Activated CD4-positive, alpha-beta T cell treated with anti-CD3 and anti-CD28 coated beads for 36 hours (primary cell): Measurements from ENCODE around the gene ZDHHC18. TPM values are rescaled to one million over a fixed set of nuclear protein-coding genes. Genes with fewer than 3 reads are reported as not detected.

Source experiments
- ATAC-seq: fragments of 200-7000 bp; cut with Tn5 transposase; one replicate; pipeline ENCODE4 v1.10.0; 2021; ENCODE audit warnings: mild to moderate bottlenecking, moderate library complexity
- CTCF ChIA-PET: fragments of 350-600 bp; sonication (Branson Sonifier 250); formaldehyde crosslinking; loops from one replicate; lab custom pipeline; 2021; ENCODE audit warnings: antibody characterized with exemption; lab: Charles Lee
- POLR2A ChIA-PET: fragments of 350-600 bp; sonication (Branson Sonifier 250); formaldehyde crosslinking; loops from one replicate; lab custom pipeline; 2021; ENCODE audit warnings: antibody characterized with exemption, inconsistent platforms; lab: Charles Lee
- DNase-seq: peaks from one replicate; pipeline ENCODE4 v3.0.0-alpha.2; 2020
- H3K27ac Mint-ChIP-seq: one replicate; pipeline ENCODE4 v1.8.0; 2021; ENCODE audit warnings: mixed read lengths
- H3K27me3 Mint-ChIP-seq: one replicate; pipeline ENCODE4 v1.8.0; 2021; ENCODE audit warnings: mixed read lengths
- H3K36me3 Mint-ChIP-seq: one replicate; pipeline ENCODE4 v1.8.0; 2021; ENCODE audit warnings: low read depth, mixed read lengths
- H3K4me1 Mint-ChIP-seq: one replicate; pipeline ENCODE4 v1.8.0; 2021; ENCODE audit warnings: mixed read lengths
- H3K4me3 Mint-ChIP-seq: one replicate; pipeline ENCODE4 v1.8.0; 2021; ENCODE audit warnings: mild to moderate bottlenecking, moderate library complexity, mixed read lengths
- H3K9me3 Mint-ChIP-seq: one replicate; pipeline ENCODE4 v1.8.0; 2021; ENCODE audit warnings: low read depth, mixed read lengths
- intact Hi-C, 2 experiments: fragments of 100-400 bp; cut with DNase I in 1 of 2; cut with micrococcal nuclease in 1 of 2; formaldehyde crosslinking; loops; one replicate each; pipeline versions ENCODE4 v1.14.2 to v1.15.1; 2022 to 2024; cut with DNase I, micrococcal nuclease
- total RNA-seq, 2 experiments: library from RNA; stranded (reverse); gene quantifications; one replicate each; pipeline ENCODE4 v1.2.3, GENCODE V29; 2021

ZDHHC18 gene
- total RNA-seq, 2 experiments from 2014 or later: 51.6 to 66.0 TPM

DNA sequence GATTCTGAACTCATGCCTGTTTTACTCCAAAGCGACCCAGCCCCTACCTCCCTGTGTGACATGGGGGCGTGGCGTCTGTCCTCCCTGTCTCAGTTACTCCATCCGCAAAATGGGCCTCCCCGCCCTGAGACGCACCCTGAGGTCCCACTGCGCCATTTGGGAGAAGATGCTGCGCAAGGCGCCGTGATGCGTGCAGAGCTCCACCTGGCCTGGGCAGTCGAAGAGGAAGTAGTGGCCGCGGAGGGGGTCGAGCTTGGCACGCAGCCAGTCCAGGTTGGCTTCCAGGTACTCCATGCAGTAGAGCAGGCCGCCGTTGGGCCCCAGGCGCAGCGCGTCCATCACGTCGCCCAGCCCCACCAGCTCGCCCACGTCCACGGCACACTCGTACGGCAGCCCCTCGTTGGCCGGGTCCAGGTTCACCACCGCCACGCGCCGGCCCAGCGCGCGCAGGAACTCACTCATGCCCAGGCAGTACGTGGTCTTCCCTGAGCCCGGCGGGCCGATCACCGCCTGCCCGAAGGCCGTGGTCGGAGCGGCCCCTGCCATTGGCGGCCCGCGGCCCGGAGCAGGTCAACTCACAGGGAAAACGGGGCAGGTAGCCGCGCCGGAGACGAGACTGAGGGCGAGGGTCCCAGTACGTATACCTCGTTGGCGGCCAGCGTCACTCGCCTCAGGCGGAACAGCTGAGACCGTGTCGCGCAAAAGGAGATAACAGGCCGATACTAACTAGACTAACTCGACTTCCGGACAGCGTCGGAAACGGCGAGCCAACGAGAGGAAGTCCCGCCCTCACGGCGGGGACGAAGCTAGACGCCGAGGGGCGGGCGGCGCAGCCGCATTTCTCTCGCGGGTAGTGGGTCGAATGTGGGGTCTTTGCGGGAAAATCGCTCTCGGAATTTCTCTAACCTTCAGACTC, 63.3 kb downstream of the ZDHHC18 start, which contains the start of gene GPN2:
Gene GPN2 (minus strand): TSS at position 733 of the 916 bp plus-strand sequence. CDS start 187 bp downstream, at position 546.
- intact Hi-C loops: loop anchor here (1.0 to 2.0 kb wide), 5 partner anchors 10 to 265 kb away; partner anchors contain the start of genes GPATCH3 (in 2 of the 2), NUDC (in 2 of the 2) and SLC9A1 (in 1 of the 2)
- ChIA-PET POLR2A (interaction anchor here (0.5 to 2.6 kb wide), 14 partner anchors 10 to 1358 kb away, joined by 3 to 20 read pairs (median 4); partner anchors contain the start of genes DHDDS, GPATCH3 and NUDC), CTCF (interaction anchor here (0.6 to 2.4 kb wide), 13 partner anchors 8 to 305 kb away, joined by 3 to 20 read pairs (median 3); partner anchors contain the start of gene GPATCH3)
- Mint-ChIP-seq H3K27ac (peak within 1 kb of the TSS; percentile 91), H3K27me3 (no peaks in the 10 kb centered on the region), H3K36me3 (peaks cover 44% of the 10 kb centered on the region), H3K4me3 (peak within 1 kb of the TSS; percentile 92), H3K4me1 (peaks cover 22% of the 10 kb centered on the region), H3K9me3 (no peaks in the 10 kb centered on the region)
- ATAC-seq (peak; percentile 97), DNase-seq (peak; percentile 86)

DNA sequence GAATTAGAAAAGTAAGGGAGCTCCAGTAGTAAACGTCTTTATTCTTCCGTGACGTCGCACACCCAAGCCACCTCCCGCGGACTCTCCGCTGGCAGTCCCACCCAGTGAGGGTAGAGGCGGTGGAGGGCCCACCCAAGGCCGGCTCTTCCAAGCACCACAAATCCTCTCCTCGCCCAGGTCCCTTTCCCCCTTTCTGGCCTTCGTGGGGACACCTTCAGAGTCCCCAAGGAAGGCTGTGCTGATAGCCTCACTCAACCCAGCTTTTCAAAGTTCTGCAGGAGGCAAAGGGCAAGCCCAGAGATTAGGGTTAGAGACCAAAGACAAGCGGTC, 63.9 kb downstream of the ZDHHC18 start:
- Mint-ChIP-seq H3K27me3 (no peaks in the 10 kb centered on the region), H3K9me3 (no peaks in the 10 kb centered on the region), H3K4me3 (peak overlapping the region; percentile 92), H3K27ac (peak overlapping the region; percentile 91), H3K4me1 (peaks cover 22% of the 10 kb centered on the region), H3K36me3 (peaks cover 39% of the 10 kb centered on the region)
- no peak for DNase-seq
- intact Hi-C loops: loop anchor here (1.0 to 2.0 kb wide), 5 partner anchors 10 to 265 kb away; partner anchors contain the start of genes GPATCH3 (in 2 of the 2), NUDC (in 2 of the 2) and SLC9A1 (in 1 of the 2)
- CTCF ChIA-PET: interaction anchor here (0.6 to 2.4 kb wide), 11 partner anchors 8 to 306 kb away, joined by 3 to 20 read pairs (median 3); partner anchors contain the start of gene GPATCH3
- POLR2A ChIA-PET: interaction anchor here (0.5 to 2.6 kb wide), 14 partner anchors 10 to 1934 kb away, joined by 3 to 20 read pairs (median 4); partner anchors contain the start of genes DHDDS, GPATCH3 and NUDC
- ATAC-seq: peak; percentile 20

DNA sequence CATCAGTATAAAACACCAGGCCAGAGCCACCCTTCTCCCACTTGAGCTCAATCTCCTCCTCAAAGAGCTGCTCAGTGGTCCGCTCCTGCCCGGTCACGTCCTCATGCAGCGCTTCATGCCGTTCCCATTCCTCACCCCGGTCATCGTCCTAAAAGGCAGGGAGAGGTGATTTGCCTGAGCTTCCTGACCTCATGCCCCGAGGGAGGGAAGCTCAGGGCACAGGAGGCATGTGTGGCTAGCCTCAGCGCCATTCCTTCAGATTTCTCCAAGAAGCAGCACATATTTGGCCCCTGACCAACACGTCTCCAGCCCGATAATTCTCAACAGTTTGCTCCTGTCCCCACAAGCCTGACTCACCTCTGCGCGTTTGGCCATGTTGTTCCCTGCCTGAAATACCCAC, 67.8 kb downstream of the ZDHHC18 start:
- ChIA-PET CTCF (interaction anchor here (0.5 to 1.4 kb wide), 4 partner anchors 15 to 267 kb away, joined by 3 read pairs; partner anchors contain the start of gene SFN), POLR2A (no interaction called here)
- ATAC-seq (no peak), DNase-seq (no peak)
- peaks cover 23% of the 10 kb centered on the region for H3K36me3 Mint-ChIP-seq
- H3K4me3 Mint-ChIP-seq: no peak overlapping the region
- no peak overlapping the region for H3K27ac Mint-ChIP-seq
- peaks cover 13% of the 10 kb centered on the region for H3K4me1 Mint-ChIP-seq
- H3K9me3 Mint-ChIP-seq: no peaks in the 10 kb centered on the region
- no peaks in the 10 kb centered on the region for H3K27me3 Mint-ChIP-seq
- intact Hi-C loops: no loop called here

DNA sequence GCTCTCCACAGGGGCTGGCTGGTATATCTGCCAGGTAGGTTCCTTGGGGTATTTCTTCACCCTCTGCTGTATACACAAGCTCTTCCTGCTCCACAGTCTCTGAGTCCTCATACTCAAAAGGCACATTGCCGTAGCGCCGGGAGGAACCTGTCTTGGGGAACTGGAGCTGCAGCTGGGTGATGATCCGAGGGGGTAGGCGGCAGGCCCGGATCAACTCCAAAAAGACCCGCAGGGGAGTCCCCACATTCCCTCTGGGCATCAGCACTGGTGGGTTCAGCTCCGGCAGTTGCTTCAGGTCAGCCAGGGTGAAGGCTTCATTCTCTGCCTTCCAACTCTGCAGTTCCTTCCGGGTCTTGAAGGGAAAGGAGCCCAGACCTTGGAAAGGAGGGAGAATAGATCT, 70.9 kb downstream of the ZDHHC18 start:
- H3K9me3 Mint-ChIP-seq: no peaks in the 10 kb centered on the region
- DNase-seq (no peak), ATAC-seq (no peak)
- ChIA-PET POLR2A (interaction anchor here (0.6 to 0.7 kb wide), 3 partner anchors 204 to 478 kb away, joined by 3 to 6 read pairs (median 5); no protein-coding TSS in a partner anchor), CTCF (interaction anchor here (0.7 to 1.5 kb wide), 3 partner anchors 7 to 407 kb away, joined by 3 to 11 read pairs (median 3); partner anchors contain the start of gene GPN2)
- peaks cover 20% of the 10 kb centered on the region for H3K36me3 Mint-ChIP-seq
- H3K4me3 Mint-ChIP-seq: no peak overlapping the region
- no peak overlapping the region for H3K27ac Mint-ChIP-seq
- H3K27me3 Mint-ChIP-seq: no peaks in the 10 kb centered on the region
- intact Hi-C loops: no loop called here
- peaks cover 17% of the 10 kb centered on the region for H3K4me1 Mint-ChIP-seq

DNA sequence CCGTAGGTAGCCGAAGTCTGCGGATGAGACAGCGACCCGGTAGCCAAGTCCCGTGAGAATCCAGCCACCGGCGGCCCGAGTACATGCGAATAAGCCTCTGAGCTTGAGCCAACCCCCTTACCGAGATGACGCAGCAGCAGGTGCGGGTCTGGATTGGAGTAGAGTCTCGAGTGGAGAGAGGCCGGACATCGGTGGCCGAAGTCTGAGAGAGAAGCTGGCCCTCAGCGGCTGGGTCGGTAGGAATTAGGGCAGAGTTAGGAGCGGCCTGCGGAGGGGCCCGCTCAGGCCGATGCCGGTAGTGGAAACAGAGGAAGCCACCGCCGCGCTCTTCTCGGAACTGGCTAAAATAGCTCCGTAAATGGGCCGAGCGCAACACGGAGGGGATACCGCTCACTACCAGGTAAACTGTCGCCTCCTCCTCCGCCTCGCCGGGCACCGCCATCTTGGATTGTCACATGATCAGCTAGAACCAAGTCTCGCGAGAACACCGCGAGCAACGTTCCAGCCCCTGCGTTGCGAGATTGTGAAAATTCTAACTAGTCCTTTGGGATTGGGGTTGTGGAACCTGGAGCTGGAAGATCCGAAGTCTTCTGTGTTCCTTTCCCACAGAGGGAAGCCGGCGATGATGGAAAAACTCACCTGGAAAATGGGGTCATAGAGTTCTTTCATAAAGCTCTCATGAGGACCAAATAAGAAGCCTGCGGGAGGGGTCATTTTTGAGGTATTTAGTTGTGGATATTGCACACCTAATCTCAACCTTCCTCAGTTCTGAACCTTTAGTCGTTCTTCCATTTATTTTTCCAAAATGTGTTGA, 73.7 kb downstream of the ZDHHC18 start, which contains the start of gene GPATCH3:
Gene GPATCH3 (minus strand): TSS at position 467 of the 814 bp plus-strand sequence. CDS start 25 bp downstream, at position 442.
- peaks cover 5% of the 10 kb centered on the region for H3K36me3 Mint-ChIP-seq
- CTCF ChIA-PET: interaction anchor here (0.6 to 3.2 kb wide), 10 partner anchors 10 to 683 kb away, joined by 3 to 20 read pairs (median 4); partner anchors contain the start of genes GPN2 and NUDC
- POLR2A ChIA-PET: interaction anchor here (0.5 to 3.3 kb wide), 12 partner anchors 10 to 1747 kb away, joined by 3 to 18 read pairs (median 4); partner anchors contain the start of genes GPN2 and NUDC
- peak within 1 kb of the TSS; percentile 94 for H3K4me3 Mint-ChIP-seq
- no peaks in the 10 kb centered on the region for H3K9me3 Mint-ChIP-seq
- H3K27me3 Mint-ChIP-seq: no peaks in the 10 kb centered on the region
- peaks cover 17% of the 10 kb centered on the region for H3K4me1 Mint-ChIP-seq
- intact Hi-C loops: loop anchor here (1.0 to 2.0 kb wide), 6 partner anchors 10 to 399 kb away; partner anchors contain the start of genes GPN2 (in 2 of the 2), NUDC (in 2 of the 2) and WDTC1 (in 1 of the 2)
- peak; percentile 93 for ATAC-seq
- DNase-seq: peak; percentile 95
- peak within 1 kb of the TSS; percentile 100 for H3K27ac Mint-ChIP-seq

DNA sequence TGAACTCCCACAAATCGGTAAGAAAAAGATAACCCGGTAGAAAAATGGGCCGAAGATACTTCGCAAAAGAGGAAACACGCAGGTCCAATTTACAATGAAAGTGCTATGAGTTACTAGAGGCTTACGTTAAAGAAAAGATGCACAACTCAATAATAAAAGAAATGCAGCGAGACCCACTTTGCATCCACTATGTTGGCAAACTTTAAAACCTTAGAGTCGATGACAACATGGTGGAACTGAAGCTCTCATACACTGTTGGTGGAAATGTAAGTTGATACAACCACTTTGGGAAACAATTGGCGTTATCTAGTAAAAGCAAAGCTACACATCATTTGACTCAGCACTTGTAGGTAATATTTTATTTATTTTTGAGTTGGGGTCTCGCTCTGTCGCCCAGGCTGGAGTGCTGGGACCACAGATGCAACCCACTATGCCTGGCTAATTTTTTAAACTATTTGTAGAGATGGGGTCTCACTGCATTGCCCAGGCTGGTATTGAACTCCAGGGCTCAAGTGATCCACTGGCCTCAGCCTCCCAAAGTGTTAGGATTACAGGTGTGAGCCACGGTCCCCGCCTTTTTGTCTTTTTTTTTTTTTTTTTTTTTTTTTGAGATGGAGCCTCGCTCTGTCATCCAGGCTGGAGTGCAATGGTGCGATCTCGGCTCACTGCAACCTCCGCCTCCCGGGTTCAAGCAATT, 74.5 kb downstream of the ZDHHC18 start:
- H3K27ac Mint-ChIP-seq: peak overlapping the region; percentile 100
- H3K36me3 Mint-ChIP-seq: peaks cover 3% of the 10 kb centered on the region
- ChIA-PET POLR2A (interaction anchor here (0.5 to 3.3 kb wide), 9 partner anchors 11 to 1746 kb away, joined by 3 to 18 read pairs (median 4); partner anchors contain the start of genes GPN2 and NUDC), CTCF (interaction anchor here (0.6 to 3.2 kb wide), 7 partner anchors 11 to 683 kb away, joined by 3 to 20 read pairs (median 3); partner anchors contain the start of genes GPN2 and NUDC)
- no peak for ATAC-seq
- H3K9me3 Mint-ChIP-seq: no peaks in the 10 kb centered on the region
- no peaks in the 10 kb centered on the region for H3K27me3 Mint-ChIP-seq
- H3K4me3 Mint-ChIP-seq: peak overlapping the region; percentile 94
- no peak for DNase-seq
- H3K4me1 Mint-ChIP-seq: peaks cover 17% of the 10 kb centered on the region
- intact Hi-C loops: loop anchor here (1.0 to 2.0 kb wide), 6 partner anchors 11 to 400 kb away; partner anchors contain the start of genes GPN2 (in 2 of the 2), NUDC (in 2 of the 2) and WDTC1 (in 1 of the 2)

Other genes starting within 250 kb of the ZDHHC18 start
- 100 to 1,000 TPM in 1 of 2 experiments, 10 to 100 TPM in 1; 73.1 to 112 TPM for gene ARID1A, start 130.7 kb upstream of the ZDHHC18 start, total RNA-seq
- 10 to 100 TPM; 12.0 to 17.2 TPM for gene PIGV, start 38.7 kb upstream of the ZDHHC18 start, total RNA-seq
- 1 to 10 TPM in 1 of 2 experiments, under 1 TPM in 1; 0.87 to 1.1 TPM for gene SFN, start 36.5 kb downstream of the ZDHHC18 start, total RNA-seq
- gene GPN2, start 63.6 kb downstream of the ZDHHC18 start, total RNA-seq: 10 to 100 TPM; 44.3 to 45.6 TPM
- 1 to 10 TPM; 7.0 to 8.7 TPM for gene GPATCH3, start 73.8 kb downstream of the ZDHHC18 start, total RNA-seq
- gene NR0B2, start 87.3 kb downstream of the ZDHHC18 start, total RNA-seq: not detected
- 100 to 1,000 TPM in 1 of 2 experiments, 10 to 100 TPM in 1; 95.9 to 101 TPM for gene NUDC, start 95.1 kb downstream of the ZDHHC18 start, total RNA-seq
- under 1 TPM; 0.30 to 0.39 TPM for gene KDF1, start 133.8 kb downstream of the ZDHHC18 start, total RNA-seq
- under 1 TPM; 0.62 to 0.69 TPM for gene TRNP1, start 167.0 kb downstream of the ZDHHC18 start, total RNA-seq
- gene TENT5B, start 186.2 kb downstream of the ZDHHC18 start, total RNA-seq: not detected